NOMO-1 treated with dmso at 0.1 percent for 144 hours (cell line): ENCODE data around the gene OSBPL10.

Experiments
- DNase-seq: peaks from one replicate; lab custom pipeline; 2025; ENCODE audit not compliant: unreplicated experiment; lab: John Stamatoyannopoulos, UW

Gene OSBPL10

GRCh38 chr3:31959951-31960792 lies 20.9 kb downstream of the OSBPL10 start:
- DNase-seq, result no peak

- DNase-seq, result no peak
Observed at GRCh38 chr3:31959251-31959650, 21.8 kb downstream of the OSBPL10 start.

GRCh38 chr3:31958701-31959152 lies 22.3 kb downstream of the OSBPL10 start:
- no peak for DNase-seq

GRCh38 chr3:31957106-31957505 lies 24.0 kb downstream of the OSBPL10 start:
- DNase-seq, result no peak

GRCh38 chr3:31955581-31955980 lies 25.5 kb downstream of the OSBPL10 start:
- no peak for DNase-seq

GRCh38 chr3:31953636-31954035 lies 27.4 kb downstream of the OSBPL10 start:
- DNase-seq, result no peak

- no peak for DNase-seq
Observed at GRCh38 chr3:31953091-31953490, 28.0 kb downstream of the OSBPL10 start.

GRCh38 chr3:31952205-31952604 lies 28.9 kb downstream of the OSBPL10 start:
- DNase-seq, result no peak

- no peak for DNase-seq
Observed at GRCh38 chr3:31948280-31948679, 32.8 kb downstream of the OSBPL10 start.

- DNase-seq, result no peak
Observed at GRCh38 chr3:31947671-31948091, 33.4 kb downstream of the OSBPL10 start.

GRCh38 chr3:31947162-31947561 lies 33.9 kb downstream of the OSBPL10 start:
- DNase-seq, result no peak

GRCh38 chr3:31946484-31947081 lies 34.5 kb downstream of the OSBPL10 start:
- DNase-seq, result no peak

GRCh38 chr3:31945738-31946052 lies 35.4 kb downstream of the OSBPL10 start:
- DNase-seq, result no peak

GRCh38 chr3:31943041-31943440 lies 38.0 kb downstream of the OSBPL10 start:
- no peak for DNase-seq

- no peak for DNase-seq
Observed at GRCh38 chr3:31942446-31942845, 38.6 kb downstream of the OSBPL10 start.

GRCh38 chr3:31937225-31937624 lies 43.8 kb downstream of the OSBPL10 start:
- no peak for DNase-seq

- no peak for DNase-seq
Observed at GRCh38 chr3:31936420-31937060, 44.5 kb downstream of the OSBPL10 start.

GRCh38 chr3:31934866-31935265 lies 46.2 kb downstream of the OSBPL10 start:
- DNase-seq, result no peak

- no peak for DNase-seq
Observed at GRCh38 chr3:31934018-31934417, 47.0 kb downstream of the OSBPL10 start.

- no peak for DNase-seq
Observed at GRCh38 chr3:31932990-31933389, 48.1 kb downstream of the OSBPL10 start.

- no peak for DNase-seq
Observed at GRCh38 chr3:31929826-31930502, 51.1 kb downstream of the OSBPL10 start.

- DNase-seq, result no peak
Observed at GRCh38 chr3:31927811-31928210, 53.3 kb downstream of the OSBPL10 start.
